BLaER1 treated with 17β-estradiol and CSF1 and Interleukin-3, amounts not matched to agents 10 nM and 100 nM (cell line): ENCODE data around the gene F5.

Experiments used
- H3K27ac ChIP-seq, 11 experiments: shearing (Covaris generic); formaldehyde crosslinking; 2 replicates each; pipeline ENCODE4 v1.8.1; 2022
- H3K27me3 ChIP-seq, 11 experiments: shearing (Covaris generic); formaldehyde crosslinking; 2 replicates each; pipeline ENCODE4 v1.8.1; 2022
- H3K36me3 ChIP-seq, 11 experiments: shearing (Covaris generic); formaldehyde crosslinking; 2 replicates each; pipeline ENCODE4 v1.8.1; 2022
- H3K4me1 ChIP-seq, 10 experiments: shearing (Covaris generic); formaldehyde crosslinking; 2 replicates each; pipeline ENCODE4 v1.8.1; 2022
- H3K4me2 ChIP-seq, 11 experiments: shearing (Covaris generic); formaldehyde crosslinking; 2 replicates each; pipeline ENCODE4 v1.8.1; 2022
- H3K4me3 ChIP-seq, 10 experiments: shearing (Covaris generic); formaldehyde crosslinking; 2 replicates each; pipeline ENCODE4 v1.8.1; 2022
- H3K9ac ChIP-seq, 11 experiments: shearing (Covaris generic); formaldehyde crosslinking; 2 replicates each; pipeline ENCODE4 v1.8.1; 2022
- H3K9me3 ChIP-seq, 11 experiments: shearing (Covaris generic); formaldehyde crosslinking; replicated peaks in 1 of 11; 2 replicates each; pipeline ENCODE4 v1.8.1; 2022
- H4K20me1 ChIP-seq, 11 experiments: shearing (Covaris generic); formaldehyde crosslinking; 2 replicates each; pipeline ENCODE4 v1.8.1; 2022
- Cebpa-rat ChIP-seq, 11 experiments: shearing (Covaris generic); IDR thresholded peaks; 2 replicates each; pipeline ENCODE4 v1.8.1; 2022

F5 gene

DNA sequence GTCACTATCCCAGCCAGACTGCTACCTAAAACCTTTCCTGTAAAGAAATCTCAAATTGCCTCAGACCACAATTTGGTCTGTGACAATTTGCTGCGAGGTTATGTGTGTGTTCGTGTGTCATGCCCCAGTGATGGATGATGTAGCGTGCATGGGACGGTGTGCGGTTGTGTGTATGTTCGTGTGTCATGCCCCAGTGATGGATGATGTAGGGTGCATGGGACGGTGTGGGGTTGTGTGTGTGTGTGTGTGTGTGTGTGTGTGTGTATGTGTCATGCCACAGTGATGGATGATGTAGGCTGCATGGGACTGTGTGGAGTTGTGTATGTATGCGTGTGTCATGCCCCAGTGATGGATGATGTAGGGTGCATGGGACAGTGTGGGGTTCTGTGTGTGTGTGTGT, 34.3 kb upstream of the F5 start:
- Histone ChIP-seq H4K20me1 (no peaks in the 10 kb centered on the region), H3K27ac (no peak overlapping the region), H3K4me1 (peaks cover 0 to 16% (median 0%) of the 10 kb centered on the region in 10 experiments; a peak in 5 of 20 replicates), H3K9me3 (no peaks in the 10 kb centered on the region), H3K27me3 (no peaks in the 10 kb centered on the region), H3K4me2 (no peak overlapping the region), H3K4me3 (no peak overlapping the region), H3K36me3 (no peaks in the 10 kb centered on the region), H3K9ac (no peak overlapping the region)
- no peak for TF ChIP-seq Cebpa-rat (IDR thresholded peaks at IDR 0.05)

DNA sequence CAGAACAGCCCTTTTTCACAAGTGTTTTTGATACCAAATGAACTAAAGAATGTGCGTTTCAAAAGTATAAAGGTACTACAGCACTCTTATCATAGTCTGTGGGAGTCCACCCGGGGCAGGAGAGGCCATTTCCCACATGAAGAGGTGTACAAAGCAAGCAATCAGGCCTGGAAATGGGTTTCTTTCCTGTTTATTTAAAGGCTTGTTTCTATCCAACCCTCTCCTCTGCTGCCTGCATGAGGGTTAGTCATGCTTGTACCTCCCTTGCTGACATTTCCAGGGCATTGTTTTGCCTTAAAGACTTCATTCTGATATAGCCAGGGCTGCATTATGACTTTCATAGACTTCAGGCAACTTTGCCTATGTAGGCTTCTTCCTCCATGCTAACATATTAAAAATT, 32.1 kb upstream of the F5 start:
- Histone ChIP-seq H3K27me3 (no peaks in the 10 kb centered on the region), H4K20me1 (no peaks in the 10 kb centered on the region), H3K4me2 (no peak overlapping the region), H3K27ac (no peak overlapping the region), H3K36me3 (no peaks in the 10 kb centered on the region), H3K4me3 (no peak overlapping the region), H3K4me1 (peaks cover 0 to 6% (median 0%) of the 10 kb centered on the region in 10 experiments; a peak in 4 of 20 replicates), H3K9ac (no peak overlapping the region), H3K9me3 (no peaks in the 10 kb centered on the region)
- no peak for TF ChIP-seq Cebpa-rat (IDR thresholded peaks at IDR 0.05)

DNA sequence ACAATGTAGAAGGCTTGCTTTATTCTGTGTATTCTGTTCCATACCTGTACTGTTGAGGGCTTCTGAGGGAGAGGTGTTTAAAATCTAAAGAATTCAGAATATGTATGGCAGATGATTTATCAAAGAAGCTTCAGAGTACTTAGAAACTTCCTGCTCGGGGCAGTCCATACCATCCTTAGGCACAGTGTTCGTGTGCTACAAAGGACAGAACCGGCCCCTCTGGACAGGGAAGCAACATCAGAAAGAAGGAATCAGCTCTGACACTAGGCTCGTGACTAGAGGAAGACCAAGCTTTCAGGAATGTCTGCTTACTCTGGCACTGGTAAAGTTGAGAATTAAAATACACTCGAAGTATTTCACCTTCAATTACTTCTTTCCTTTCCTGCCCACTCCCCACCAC, 29.5 kb upstream of the F5 start:
- Histone ChIP-seq H3K4me3 (no peak overlapping the region), H3K4me2 (no peak overlapping the region), H3K4me1 (0 out of 20 replicates have a peak, but pooled peaks cover 0 to 6% (median 0%) of the 10 kb centered on the region in 10 experiments), H3K9me3 (no peaks in the 10 kb centered on the region), H3K27ac (no peak overlapping the region), H3K36me3 (no peaks in the 10 kb centered on the region), H3K27me3 (no peaks in the 10 kb centered on the region), H3K9ac (no peak overlapping the region), H4K20me1 (no peaks in the 10 kb centered on the region)
- TF ChIP-seq Cebpa-rat (IDR thresholded peaks at IDR 0.05), result no peak

DNA sequence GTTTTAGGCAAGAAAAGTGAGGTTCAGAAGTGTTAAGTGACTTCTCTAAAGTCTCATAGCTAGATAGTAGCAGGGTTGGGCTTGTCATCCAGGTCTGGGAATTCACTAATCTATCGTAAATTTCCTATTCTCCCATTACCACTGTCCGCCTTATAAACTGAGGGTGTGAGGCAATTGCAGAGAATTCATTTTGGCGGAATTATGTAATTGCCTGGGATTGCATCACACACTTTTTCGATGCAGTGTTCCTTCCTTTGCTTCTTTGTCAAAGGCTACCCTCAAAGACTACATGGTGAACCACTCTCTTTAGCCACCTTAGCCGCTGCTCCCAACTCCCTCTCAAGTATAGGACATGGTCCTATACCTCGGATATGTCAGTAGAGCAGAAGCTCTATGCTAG, 24.6 kb upstream of the F5 start:
- no peak overlapping the region for H3K27ac ChIP-seq
- H4K20me1 ChIP-seq, result no peaks in the 10 kb centered on the region
- no peaks in the 10 kb centered on the region for H3K36me3 ChIP-seq
- no peak overlapping the region for H3K9ac ChIP-seq
- peaks cover 0 to 8% (median 0%) of the 10 kb centered on the region in 11 experiments; a peak in 2 of 22 replicates for H3K9me3 ChIP-seq
- no peak for TF ChIP-seq Cebpa-rat (IDR thresholded peaks at IDR 0.05)
- no peaks in the 10 kb centered on the region for H3K27me3 ChIP-seq
- H3K4me3 ChIP-seq, result no peak overlapping the region
- peaks cover 0 to 21% (median 2%) of the 10 kb centered on the region in 10 experiments; a peak in 8 of 20 replicates for H3K4me1 ChIP-seq
- no peak overlapping the region; a peak in 1 of 22 replicates for H3K4me2 ChIP-seq

DNA sequence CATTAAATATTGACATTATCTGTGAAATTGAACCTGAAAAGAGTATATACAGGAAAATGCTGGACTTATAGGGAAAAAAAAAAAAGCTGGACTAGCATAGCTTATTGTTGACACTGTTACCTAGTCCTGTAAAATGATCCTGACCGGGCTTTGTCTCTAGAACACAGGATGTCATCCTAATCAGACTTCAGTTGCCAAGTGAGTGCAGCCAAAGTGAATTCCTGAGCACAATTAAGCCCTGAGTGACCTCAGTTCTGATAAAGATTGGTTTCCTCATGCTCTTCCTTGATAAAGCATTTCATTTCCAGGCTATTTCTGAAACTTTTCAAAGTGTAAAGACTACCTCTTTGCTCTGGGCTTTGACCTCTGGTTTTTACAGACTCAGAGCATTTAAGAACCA, 23.8 kb upstream of the F5 start:
- Histone ChIP-seq H4K20me1 (no peaks in the 10 kb centered on the region), H3K27ac (no peak overlapping the region), H3K4me3 (no peak overlapping the region), H3K9me3 (peaks cover 0 to 9% (median 0%) of the 10 kb centered on the region in 11 experiments; a peak in 2 of 22 replicates), H3K4me2 (no peak overlapping the region), H3K27me3 (no peaks in the 10 kb centered on the region), H3K9ac (no peak overlapping the region), H3K36me3 (no peaks in the 10 kb centered on the region), H3K4me1 (peaks cover 0 to 29% (median 8%) of the 10 kb centered on the region in 10 experiments; a peak in 16 of 20 replicates)
- no peak for TF ChIP-seq Cebpa-rat (IDR thresholded peaks at IDR 0.05)

DNA sequence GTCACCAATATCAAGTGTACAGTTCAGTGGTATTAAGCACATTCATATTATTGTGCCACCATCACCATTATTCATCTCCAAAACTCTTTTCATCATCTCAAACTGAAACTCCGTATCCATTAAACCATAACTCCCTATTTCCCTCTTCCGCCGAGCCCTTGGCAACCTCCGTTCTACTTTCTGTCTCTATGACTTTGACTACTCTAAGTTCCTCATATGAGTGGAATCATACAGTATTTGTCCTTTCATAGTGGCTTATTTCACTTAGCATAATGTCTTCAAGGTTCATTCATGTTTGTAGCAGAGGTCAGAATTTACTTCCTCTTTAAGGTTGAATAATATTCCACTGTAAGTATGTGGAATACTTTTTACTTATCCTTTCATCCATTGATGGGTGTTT, 21.9 kb upstream of the F5 start:
- Histone ChIP-seq H3K27me3 (no peaks in the 10 kb centered on the region), H3K4me1 (peaks cover 6 to 44% (median 22%) of the 10 kb centered on the region in 10 experiments; a peak in 18 of 20 replicates), H3K4me3 (no peak overlapping the region), H3K9ac (no peak overlapping the region), H3K9me3 (peaks cover 0 to 16% (median 0%) of the 10 kb centered on the region in 11 experiments; a peak in 5 of 22 replicates), H3K27ac (no peak overlapping the region), H4K20me1 (no peaks in the 10 kb centered on the region), H3K4me2 (no peak overlapping the region), H3K36me3 (no peaks in the 10 kb centered on the region)
- no peak for TF ChIP-seq Cebpa-rat (IDR thresholded peaks at IDR 0.05)

DNA sequence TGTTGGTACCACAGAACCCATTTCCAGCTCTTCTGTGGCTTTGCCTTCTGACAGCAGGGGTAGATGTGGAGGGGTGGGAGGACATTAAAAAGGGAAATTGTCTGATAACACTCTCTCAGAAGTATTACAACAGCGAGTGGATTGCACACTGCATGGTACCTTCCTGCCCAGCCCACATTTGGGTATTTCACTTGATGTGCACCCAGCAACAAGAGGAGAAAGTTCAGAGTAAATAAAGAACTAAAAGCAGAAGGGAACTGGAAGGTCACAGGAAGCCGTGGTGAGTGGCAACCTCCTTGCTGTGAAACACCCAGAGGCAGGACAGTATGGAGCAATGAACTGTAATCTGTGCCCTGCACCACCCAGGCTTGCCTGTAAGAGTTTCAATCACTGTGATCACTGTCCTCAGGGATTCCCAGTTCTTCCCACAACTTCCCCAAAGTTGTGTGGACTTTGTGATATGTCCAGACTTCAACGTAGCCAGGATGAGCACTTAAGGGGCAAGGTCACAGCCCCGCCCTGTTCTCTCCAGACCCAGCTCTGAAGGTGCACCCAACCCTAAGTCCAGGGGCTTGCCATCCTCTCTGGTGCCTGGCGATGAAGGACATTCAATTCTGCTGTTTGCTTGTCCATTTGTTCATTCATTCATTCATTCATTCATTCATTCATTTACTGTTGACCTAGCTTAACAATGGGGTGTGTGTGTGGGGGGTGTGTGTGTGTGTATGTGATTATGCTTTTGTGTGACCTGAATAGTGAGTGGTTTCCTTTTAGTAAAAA, 18.7 kb upstream of the F5 start:
- peak; percentile 14 to 98 (median 92); a peak in 19 of 22 replicates for TF ChIP-seq Cebpa-rat (IDR thresholded peaks at IDR 0.05)
- H3K4me3 ChIP-seq, result no peak overlapping the region
- no peaks in the 10 kb centered on the region for H3K27me3 ChIP-seq
- no peaks in the 10 kb centered on the region for H4K20me1 ChIP-seq
- peak overlapping the region; percentile 0 to 72 (median 55); a peak in 17 of 22 replicates for H3K4me2 ChIP-seq
- H3K4me1 ChIP-seq, result peaks cover 6 to 63% (median 38%) of the 10 kb centered on the region in 10 experiments; a peak in 18 of 20 replicates
- H3K9me3 ChIP-seq, result peaks cover 0 to 17% (median 0%) of the 10 kb centered on the region in 11 experiments; a peak in 5 of 22 replicates
- H3K9ac ChIP-seq, result peak overlapping the region in 5 of 11 experiments; percentile 22 to 68 (median 60); a peak in 9 of 22 replicates
- H3K36me3 ChIP-seq, result no peaks in the 10 kb centered on the region
- H3K27ac ChIP-seq, result peak overlapping the region in 8 of 11 experiments; percentile 40 to 86 (median 74); a peak in 14 of 22 replicates

DNA sequence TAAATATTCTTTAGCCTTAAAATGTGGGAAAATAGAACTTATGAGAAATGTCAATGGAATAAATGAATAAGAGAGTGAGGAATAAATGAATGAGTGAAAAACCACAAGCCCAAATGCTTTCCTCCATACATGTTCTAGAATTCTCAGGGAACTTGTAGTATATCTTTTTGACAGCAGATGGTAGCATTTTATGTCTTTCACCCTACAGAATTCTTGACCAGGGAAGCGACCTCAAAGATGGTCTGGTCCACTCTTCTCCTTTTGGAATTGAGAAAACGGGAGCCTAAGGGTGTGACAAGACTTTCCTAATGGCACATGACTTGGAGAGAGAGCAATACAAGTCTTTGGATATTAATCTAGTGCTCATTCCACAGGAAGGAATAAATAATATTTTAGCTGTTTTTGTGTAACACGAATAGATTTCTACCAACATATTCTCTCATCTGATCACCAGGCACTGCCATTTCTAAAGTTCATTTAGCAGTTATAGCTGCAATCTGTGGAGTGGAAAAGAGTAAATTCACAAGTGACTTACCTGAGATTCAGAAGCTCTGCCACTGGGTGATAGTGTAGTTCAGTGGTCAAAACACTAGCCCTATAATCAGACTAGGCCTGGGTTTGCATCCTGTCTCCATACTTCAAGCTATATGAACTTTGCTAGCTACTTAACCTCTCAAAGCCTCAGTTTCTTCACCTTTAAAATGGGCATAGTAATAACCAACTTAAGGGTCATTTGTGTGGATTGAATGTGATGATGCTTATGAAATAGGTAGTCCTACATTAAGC, 15.0 kb upstream of the F5 start:
- Histone ChIP-seq H3K9me3 (peaks cover 0 to 13% (median 0%) of the 10 kb centered on the region in 11 experiments; a peak in 5 of 22 replicates), H3K4me3 (no peak overlapping the region), H3K9ac (no peak overlapping the region), H3K27ac (peak overlapping the region in 1 of 11 experiments; percentile 58; a peak in 2 of 22 replicates), H3K36me3 (no peaks in the 10 kb centered on the region), H3K4me1 (peaks cover 6 to 50% (median 38%) of the 10 kb centered on the region in 10 experiments; a peak in 18 of 20 replicates), H4K20me1 (no peaks in the 10 kb centered on the region), H3K27me3 (no peaks in the 10 kb centered on the region), H3K4me2 (peak overlapping the region in 2 of 11 experiments; percentile 21 to 60; a peak in 4 of 22 replicates)
- TF ChIP-seq Cebpa-rat (IDR thresholded peaks at IDR 0.05), result no peak
